SU-DHL-6 (cell line): ENCODE measurements around the gene FOXK2.
"Not testable (repeated sequence)": the region's sequence is repeated elsewhere in the genome, so short reads cannot be mapped to it uniquely, and the experiment has no call there.

Source experiments
- H2AFZ ChIP-seq: fragments of 200-600 bp; sonication (generic); 2 replicates; pipeline ENCODE4 v1.6.1; 2014; ENCODE audit warnings: low read depth, mild to moderate bottlenecking, moderate library complexity, mixed read lengths, antibody characterized with exemption, low read length; ENCODE audit not compliant: severe bottlenecking
- H3F3A ChIP-seq: fragments of 200-600 bp; shearing (Covaris generic); 2 replicates; pipeline ENCODE4 v1.6.0; 2016; ENCODE audit warnings: antibody characterized with exemption, mild to moderate bottlenecking; ENCODE audit not compliant: insufficient read depth
- H3K27ac ChIP-seq: fragments of 200-600 bp; sonication (generic); 2 replicates; pipeline ENCODE4 v1.5.1; 2016; ENCODE audit warnings: low read depth, mild to moderate bottlenecking, low read length, moderate library complexity, mixed read lengths
- H3K27me3 ChIP-seq: fragments of 200-600 bp; sonication (generic), shearing (Covaris generic); 2 replicates; pipeline ENCODE4 v1.6.0; 2014; ENCODE audit warnings: mild to moderate bottlenecking, low read length
- H3K36me3 ChIP-seq: fragments of 200-600 bp; sonication (generic); 2 replicates; pipeline ENCODE4 v1.6.1; 2014; ENCODE audit warnings: mild to moderate bottlenecking, low read length, mixed read lengths
- H3K4me2 ChIP-seq: fragments of 300-600, 200-600 bp; shearing (Covaris generic), sonication (generic); 2 replicates; pipeline ENCODE4 v1.6.0; 2014; ENCODE audit warnings: low read length, low read depth, mild to moderate bottlenecking; ENCODE audit not compliant: poor library complexity, severe bottlenecking
- H3K4me3 ChIP-seq: fragments of 200-600 bp; sonication (generic); 2 replicates; pipeline ENCODE4 v1.5.1; 2014; ENCODE audit warnings: antibody characterized with exemption, low read length, mild to moderate bottlenecking, mixed read lengths; ENCODE audit not compliant: insufficient read depth, poor library complexity, severe bottlenecking
- H3K79me2 ChIP-seq: fragments of 200-600 bp; sonication (generic); 2 replicates; pipeline ENCODE4 v1.6.1; 2014; ENCODE audit warnings: mild to moderate bottlenecking, low read length, moderate library complexity; ENCODE audit not compliant: insufficient read depth
- H3K9ac ChIP-seq: fragments of 200-600 bp; sonication (generic); 2 replicates; pipeline ENCODE4 v1.7.0; 2014; ENCODE audit warnings: mild to moderate bottlenecking, low read length
- H3K9me2 ChIP-seq: fragments of 200-600 bp; sonication (generic); replicated peaks from 2 replicates; pipeline ENCODE4 v1.6.1; 2014; ENCODE audit warnings: low read length; ENCODE audit not compliant: insufficient read depth
- H3K9me3 ChIP-seq: fragments of 200-600 bp; sonication (generic); 2 replicates; pipeline ENCODE4 v1.6.1; 2014; ENCODE audit warnings: low read length, mixed read lengths; ENCODE audit not compliant: insufficient read depth
- H4K20me1 ChIP-seq: fragments of 200-600 bp; sonication (generic); 2 replicates; pipeline ENCODE4 v1.6.1; 2014; ENCODE audit warnings: low read depth, mild to moderate bottlenecking, antibody characterized with exemption, low read length, moderate library complexity, mixed read lengths
- CTCF ChIP-seq: fragments of 200-600 bp; sonication (generic); IDR thresholded peaks from one replicate; pipeline ENCODE4 v1.5.1; 2017; ENCODE audit warnings: antibody characterized with exemption, mild to moderate bottlenecking, low read length, moderate library complexity; ENCODE audit not compliant: insufficient read depth, poor library complexity, severe bottlenecking
- EZH2phosphoT487 ChIP-seq: fragments of 200-600 bp; sonication (generic), shearing (Covaris generic); conservative IDR thresholded peaks from 2 replicates; pipeline ENCODE4 v1.6.1; 2018; ENCODE audit warnings: mild to moderate bottlenecking, antibody characterized with exemption, low read length, moderate library complexity, mixed read lengths

The FOXK2 gene

DNA sequence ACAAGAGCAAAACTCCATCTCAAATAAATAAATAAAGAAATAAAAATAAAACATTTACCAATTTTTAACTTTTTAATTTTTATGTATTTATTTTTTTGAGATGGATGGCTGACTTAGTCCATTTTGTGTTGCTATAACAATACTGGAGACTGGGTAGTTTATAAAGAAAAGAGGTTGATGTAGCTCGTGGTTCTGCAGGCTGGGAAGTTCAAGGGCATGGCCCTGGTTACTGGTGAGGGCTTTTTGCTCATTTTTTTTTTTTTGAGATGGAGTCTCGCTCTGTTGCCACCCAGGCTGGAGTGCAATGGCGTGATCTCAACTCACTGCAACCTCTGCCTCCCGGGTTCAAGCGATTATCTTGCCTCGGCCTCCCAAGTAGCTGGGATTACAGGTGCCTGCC lies 14.2 kb upstream of the FOXK2 start:
- Histone ChIP-seq H3K4me2 (no peak overlapping the region), H4K20me1 (no peaks in the 10 kb centered on the region), H3F3A (0 out of 2 replicates have a peak, but pooled peaks cover 5% of the 10 kb centered on the region), H3K9ac (no peak overlapping the region), H3K36me3 (no peaks in the 10 kb centered on the region), H3K79me2 (no peaks in the 10 kb centered on the region), H2AFZ (no peak overlapping the region), H3K4me3 (no peak overlapping the region), H3K27ac (no peak overlapping the region), H3K9me2 (no peaks in the 10 kb centered on the region), H3K9me3 (no peaks in the 10 kb centered on the region), H3K27me3 (no peaks in the 10 kb centered on the region)
- TF ChIP-seq CTCF (no peak), EZH2phosphoT487 (no peak)

GRCh38 chr17:82506402-82506801 lies 13.1 kb upstream of the FOXK2 start:
- not testable (repeated sequence) for H3K9me3 ChIP-seq, H3K9ac ChIP-seq, H3K9me2 ChIP-seq, H3K27me3 ChIP-seq, H4K20me1 ChIP-seq, H3K36me3 ChIP-seq, H2AFZ ChIP-seq, H3K4me3 ChIP-seq, H3K79me2 ChIP-seq, H3F3A ChIP-seq
- 0 out of 2 replicates have a peak overlapping the region, but pooled peaks have one; percentile 31 for H3K27ac ChIP-seq
- H3K4me2 ChIP-seq, result peak overlapping the region; percentile 64

- H3K27ac ChIP-seq, result no peak overlapping the region
- 0 out of 2 replicates have a peak, but pooled peaks cover 5% of the 10 kb centered on the region for H3F3A ChIP-seq
- H4K20me1 ChIP-seq, result no peaks in the 10 kb centered on the region
- no peaks in the 10 kb centered on the region for H3K36me3 ChIP-seq
- H3K27me3 ChIP-seq, result no peaks in the 10 kb centered on the region
- no peaks in the 10 kb centered on the region for H3K9me2 ChIP-seq
- H3K9ac ChIP-seq, result no peak overlapping the region
- H2AFZ ChIP-seq, result no peak overlapping the region
- no peak overlapping the region for H3K4me2 ChIP-seq
- no peaks in the 10 kb centered on the region for H3K9me3 ChIP-seq
- no peak for TF ChIP-seq EZH2phosphoT487
- TF ChIP-seq CTCF, result no peak
- H3K4me3 ChIP-seq, result no peak overlapping the region
- H3K79me2 ChIP-seq, result no peaks in the 10 kb centered on the region
Measured at GRCh38 chr17:82507631-82508175, 11.8 kb upstream of the FOXK2 start.

GRCh38 chr17:82511642-82512041 lies 7.9 kb upstream of the FOXK2 start:
- not testable (repeated sequence) for H3K79me2 ChIP-seq, H3K27me3 ChIP-seq, H3K27ac ChIP-seq, H3K4me3 ChIP-seq, H3F3A ChIP-seq, H4K20me1 ChIP-seq, H3K4me2 ChIP-seq, H2AFZ ChIP-seq, H3K9me3 ChIP-seq, H3K9me2 ChIP-seq, H3K36me3 ChIP-seq, H3K9ac ChIP-seq

DNA sequence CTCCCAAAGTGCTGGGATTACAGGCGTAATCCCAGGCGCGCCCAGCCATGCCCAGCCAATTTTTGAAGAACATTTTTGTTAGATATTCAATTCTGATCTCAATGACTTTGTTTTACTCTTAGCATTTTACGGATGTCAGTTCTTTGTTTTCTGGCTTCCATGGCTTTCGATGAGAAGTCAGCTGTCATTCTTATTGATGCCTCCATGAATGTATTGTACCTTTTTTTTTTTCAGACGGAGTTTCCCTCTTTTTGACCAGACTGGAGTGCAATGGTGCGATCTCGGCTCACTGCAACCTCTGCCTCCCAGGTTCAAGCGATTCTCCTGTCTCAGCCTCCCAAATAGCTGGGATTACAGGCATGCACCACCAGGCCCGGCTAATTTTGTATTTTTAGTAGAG lies 5.7 kb upstream of the FOXK2 start:
- not testable (repeated sequence) for H3K9ac ChIP-seq, H2AFZ ChIP-seq, H3K9me2 ChIP-seq, H3K4me2 ChIP-seq, H3K27me3 ChIP-seq, H3F3A ChIP-seq, H4K20me1 ChIP-seq, H3K4me3 ChIP-seq, H3K36me3 ChIP-seq, H3K79me2 ChIP-seq, H3K9me3 ChIP-seq, H3K27ac ChIP-seq
